Astrocyte (in vitro differentiated cells and primary cell): ENCODE results near the gene C2orf76.

Experiments
- CTCF ChIP-seq: IDR thresholded peaks from 2 replicates; pipeline ENCODE4 v1.5.1; 2011; ENCODE audit warnings: low read depth, mild to moderate bottlenecking, inconsistent platforms, low read length, moderate library complexity; ENCODE audit not compliant: insufficient read depth
- EZH2 ChIP-seq: IDR thresholded peaks from 2 replicates; pipeline ENCODE4 v1.6.1; 2012; ENCODE audit warnings: mild to moderate bottlenecking, low read length, inconsistent platforms; ENCODE audit not compliant: insufficient read depth

GRCh38 chr2:119291588-119292167 lies 75.0 kb downstream of the C2orf76 start:
- TF ChIP-seq CTCF (no peak), EZH2 (no peak)
